BLaER1 (cell line): ENCODE results near the gene TPRN.

ENCODE experiments used
- H3K27ac ChIP-seq: shearing (Covaris generic); formaldehyde crosslinking; 2 replicates; pipeline ENCODE4 v1.8.1; 2022
- H3K27me3 ChIP-seq: shearing (Covaris generic); formaldehyde crosslinking; 2 replicates; pipeline ENCODE4 v1.8.1; 2022
- H3K36me3 ChIP-seq: shearing (Covaris generic); formaldehyde crosslinking; 2 replicates; pipeline ENCODE4 v1.8.1; 2022
- H3K4me1 ChIP-seq: shearing (Covaris generic); formaldehyde crosslinking; 2 replicates; pipeline ENCODE4 v1.8.1; 2022
- H3K4me2 ChIP-seq: shearing (Covaris generic); formaldehyde crosslinking; 2 replicates; pipeline ENCODE4 v1.8.1; 2022
- H3K4me3 ChIP-seq: shearing (Covaris generic); formaldehyde crosslinking; 2 replicates; pipeline ENCODE4 v1.8.1; 2022
- H3K9ac ChIP-seq: shearing (Covaris generic); formaldehyde crosslinking; 2 replicates; pipeline ENCODE4 v1.8.1; 2022
- H3K9me3 ChIP-seq: shearing (Covaris generic); formaldehyde crosslinking; 2 replicates; pipeline ENCODE4 v1.8.1; 2022
- H4K20me1 ChIP-seq: shearing (Covaris generic); formaldehyde crosslinking; 2 replicates; pipeline ENCODE4 v1.8.1; 2022
- Cebpa-rat ChIP-seq: shearing (Covaris generic); IDR thresholded peaks from 2 replicates; pipeline ENCODE4 v1.8.1; 2022

Gene TPRN

GRCh38 chr9:137162505-137163364 is 37.8 kb downstream of the TPRN start:
- TF ChIP-seq Cebpa-rat = no peak
- no peaks in the 10 kb centered on the region for H3K9me3 ChIP-seq
- no peak overlapping the region for H3K4me2 ChIP-seq
- H3K4me3 ChIP-seq = no peak overlapping the region
- H3K4me1 ChIP-seq = peaks cover 64% of the 10 kb centered on the region
- H3K27ac ChIP-seq = no peak overlapping the region
- peaks cover 55% of the 10 kb centered on the region for H4K20me1 ChIP-seq
- H3K9ac ChIP-seq = no peak overlapping the region
- peaks cover 21% of the 10 kb centered on the region; the same call in 1 of the 2 replicates for H3K36me3 ChIP-seq
- peaks cover 12% of the 10 kb centered on the region; the same call in 1 of the 2 replicates for H3K27me3 ChIP-seq

- H3K27me3 ChIP-seq = peaks cover 5% of the 10 kb centered on the region; the same call in 1 of the 2 replicates
- H3K36me3 ChIP-seq = peaks cover 21% of the 10 kb centered on the region; the same call in 1 of the 2 replicates
- H4K20me1 ChIP-seq = peaks cover 46% of the 10 kb centered on the region
- no peak for TF ChIP-seq Cebpa-rat
- no peak overlapping the region for H3K9ac ChIP-seq
- H3K4me2 ChIP-seq = no peak overlapping the region
- no peak overlapping the region for H3K27ac ChIP-seq
- H3K4me3 ChIP-seq = no peak overlapping the region
- peaks cover 63% of the 10 kb centered on the region for H3K4me1 ChIP-seq
- H3K9me3 ChIP-seq = no peaks in the 10 kb centered on the region
Observed at GRCh38 chr9:137161558-137162486, 38.7 kb downstream of the TPRN start.

- Histone ChIP-seq H3K4me2 (no peak overlapping the region), H3K9me3 (no peaks in the 10 kb centered on the region), H3K4me3 (no peak overlapping the region), H3K9ac (no peak overlapping the region), H3K4me1 (peaks cover 54% of the 10 kb centered on the region), H3K27me3 (no peaks in the 10 kb centered on the region), H4K20me1 (peaks cover 37% of the 10 kb centered on the region), H3K27ac (no peak overlapping the region), H3K36me3 (peaks cover 21% of the 10 kb centered on the region; the same call in 1 of the 2 replicates)
- TF ChIP-seq Cebpa-rat = no peak
Observed at GRCh38 chr9:137160716-137161557, 39.6 kb downstream of the TPRN start.

GRCh38 chr9:137160054-137160425 is 40.5 kb downstream of the TPRN start:
- peaks cover 15% of the 10 kb centered on the region; the same call in 1 of the 2 replicates for H3K36me3 ChIP-seq
- no peak overlapping the region for H3K9ac ChIP-seq
- peaks cover 28% of the 10 kb centered on the region for H4K20me1 ChIP-seq
- H3K27ac ChIP-seq = no peak overlapping the region
- H3K4me2 ChIP-seq = peak overlapping the region; percentile 96
- TF ChIP-seq Cebpa-rat = no peak
- H3K9me3 ChIP-seq = no peaks in the 10 kb centered on the region
- no peak overlapping the region for H3K4me3 ChIP-seq
- peaks cover 45% of the 10 kb centered on the region for H3K4me1 ChIP-seq
- H3K27me3 ChIP-seq = no peaks in the 10 kb centered on the region

GRCh38 chr9:137159105-137160053 is 41.2 kb downstream of the TPRN start:
- Histone ChIP-seq H3K9ac (peak overlapping the region; percentile 63; the same call in 1 of the 2 replicates), H3K4me1 (peaks cover 38% of the 10 kb centered on the region), H3K4me3 (peak overlapping the region; percentile 28; the same call in 1 of the 2 replicates), H3K27ac (peak overlapping the region; percentile 65), H3K36me3 (peaks cover 10% of the 10 kb centered on the region; the same call in 1 of the 2 replicates), H3K27me3 (no peaks in the 10 kb centered on the region), H3K9me3 (no peaks in the 10 kb centered on the region), H4K20me1 (peaks cover 22% of the 10 kb centered on the region), H3K4me2 (peak overlapping the region; percentile 96)
- TF ChIP-seq Cebpa-rat = no peak

- no peaks in the 10 kb centered on the region for H3K9me3 ChIP-seq
- peak overlapping the region; percentile 96 for H3K4me2 ChIP-seq
- peaks cover 14% of the 10 kb centered on the region; the same call in 1 of the 2 replicates for H4K20me1 ChIP-seq
- H3K36me3 ChIP-seq = peaks cover 3% of the 10 kb centered on the region; the same call in 1 of the 2 replicates
- no peak for TF ChIP-seq Cebpa-rat
- peak overlapping the region; percentile 63; the same call in 1 of the 2 replicates for H3K9ac ChIP-seq
- no peaks in the 10 kb centered on the region for H3K27me3 ChIP-seq
- peak overlapping the region; percentile 65 for H3K27ac ChIP-seq
- peaks cover 36% of the 10 kb centered on the region for H3K4me1 ChIP-seq
- H3K4me3 ChIP-seq = peak overlapping the region; percentile 28; the same call in 1 of the 2 replicates
Observed at GRCh38 chr9:137158625-137159024, 41.9 kb downstream of the TPRN start.

- Histone ChIP-seq H3K27ac (no peak overlapping the region), H3K4me1 (peaks cover 36% of the 10 kb centered on the region), H3K4me3 (no peak overlapping the region), H3K9me3 (no peaks in the 10 kb centered on the region), H3K36me3 (no peaks in the 10 kb centered on the region), H3K9ac (no peak overlapping the region), H3K4me2 (peak overlapping the region; percentile 96), H4K20me1 (peaks cover 13% of the 10 kb centered on the region; the same call in 1 of the 2 replicates), H3K27me3 (no peaks in the 10 kb centered on the region)
- no peak for TF ChIP-seq Cebpa-rat
Observed at GRCh38 chr9:137157618-137158415, 42.7 kb downstream of the TPRN start.
